Osteoblast (primary cell): ENCODE data around the gene TRERF1. TPM values are rescaled to one million over a fixed set of nuclear protein-coding genes. Genes with fewer than 3 reads are reported as not detected.

Source experiments
- DNase-seq: peaks from one replicate; pipeline ENCODE4 v3.0.0; 2011; ENCODE audit warnings: low spot score, mixed read lengths; ENCODE audit not compliant: insufficient read length; ENCODE audit errors: missing footprints
- H2AFZ ChIP-seq: 2 replicates; pipeline ENCODE4 v1.6.0; 2011; ENCODE audit warnings: mild to moderate bottlenecking, low read length
- H3K27ac ChIP-seq: 2 replicates; pipeline ENCODE4 v1.5.1; 2011; ENCODE audit warnings: mild to moderate bottlenecking, low read depth, low read length, moderate library complexity
- H3K27me3 ChIP-seq: 2 replicates; pipeline ENCODE4 v1.6.0; 2012; ENCODE audit warnings: mild to moderate bottlenecking, control low read depth, inconsistent platforms, low read length, moderate library complexity; ENCODE audit not compliant: insufficient read depth
- H3K36me3 ChIP-seq: 2 replicates; pipeline ENCODE4 v1.5.1; 2011; ENCODE audit warnings: mild to moderate bottlenecking, low read length, control low read depth, moderate library complexity; ENCODE audit not compliant: insufficient read depth
- H3K4me1 ChIP-seq: 2 replicates; pipeline ENCODE4 v1.5.1; 2011; ENCODE audit warnings: mild to moderate bottlenecking, low read length, control low read depth, moderate library complexity; ENCODE audit not compliant: insufficient read depth
- H3K4me2 ChIP-seq: 2 replicates; pipeline ENCODE4 v1.6.0; 2011; ENCODE audit warnings: mild to moderate bottlenecking, low read length; ENCODE audit not compliant: insufficient read depth
- H3K4me3 ChIP-seq: fragments of 200-600 bp; sonication (generic); 3 replicates; pipeline ENCODE4 v1.5.1; 2012; ENCODE audit warnings: mild to moderate bottlenecking, low read length, inconsistent platforms; ENCODE audit not compliant: insufficient read depth
- H3K79me2 ChIP-seq: 2 replicates; pipeline ENCODE4 v1.6.0; 2012; ENCODE audit warnings: mild to moderate bottlenecking, low read length, control low read depth, inconsistent platforms; ENCODE audit not compliant: insufficient read depth
- H3K9me3 ChIP-seq: 2 replicates; pipeline ENCODE4 v1.5.1; 2011; ENCODE audit warnings: low read depth, low read length, control low read depth
- H4K20me1 ChIP-seq: 2 replicates; pipeline ENCODE4 v1.6.0; 2012; ENCODE audit warnings: mild to moderate bottlenecking, low read length, control low read depth; ENCODE audit not compliant: insufficient read depth
- CTCF ChIP-seq: IDR thresholded peaks from 2 replicates; pipeline ENCODE4 v1.5.1; 2011; ENCODE audit warnings: mild to moderate bottlenecking, low read depth, low read length, moderate library complexity; ENCODE audit errors: extremely low read depth
- total RNA-seq: library from RNA; depleted of rRNA; stranded (reverse); fragments of >200 nt; gene quantifications from 2 replicates; pipeline ENCODE4 v1.2.3, GENCODE V29; 2012

The TRERF1 gene
- total RNA-seq, 1 donor = 4.7 TPM

GRCh38 chr6:42374018-42374669 lies 77.6 kb downstream of the TRERF1 start:
- Histone ChIP-seq H3K27me3 (no peaks in the 10 kb centered on the region), H3K9me3 (no peaks in the 10 kb centered on the region), H3K4me2 (no peak overlapping the region), H3K27ac (no peak overlapping the region), H3K36me3 (no peaks in the 10 kb centered on the region), H2AFZ (no peak overlapping the region), H3K4me3 (no peak overlapping the region), H3K4me1 (no peaks in the 10 kb centered on the region), H3K79me2 (peaks cover 25% of the 10 kb centered on the region), H4K20me1 (peaks cover 10% of the 10 kb centered on the region)
- DNase-seq = no peak
- no peak for TF ChIP-seq CTCF

- no peak overlapping the region for H2AFZ ChIP-seq
- H3K4me3 ChIP-seq = no peak overlapping the region
- no peak overlapping the region for H3K4me2 ChIP-seq
- H3K36me3 ChIP-seq = no peaks in the 10 kb centered on the region
- no peaks in the 10 kb centered on the region for H3K27me3 ChIP-seq
- H3K4me1 ChIP-seq = no peaks in the 10 kb centered on the region
- H3K9me3 ChIP-seq = no peaks in the 10 kb centered on the region
- no peak for TF ChIP-seq CTCF
- peak; percentile 58 for DNase-seq
- H3K79me2 ChIP-seq = peaks cover 27% of the 10 kb centered on the region
- no peak overlapping the region for H3K27ac ChIP-seq
- peaks cover 15% of the 10 kb centered on the region for H4K20me1 ChIP-seq
Measured at GRCh38 chr6:42372699-42373098, 79.0 kb downstream of the TRERF1 start.

- no peaks in the 10 kb centered on the region for H3K36me3 ChIP-seq
- no peak for DNase-seq
- no peaks in the 10 kb centered on the region for H3K9me3 ChIP-seq
- no peak overlapping the region for H3K27ac ChIP-seq
- no peak overlapping the region for H3K4me3 ChIP-seq
- H3K4me1 ChIP-seq = no peaks in the 10 kb centered on the region
- H3K27me3 ChIP-seq = no peaks in the 10 kb centered on the region
- TF ChIP-seq CTCF = no peak
- no peak overlapping the region for H2AFZ ChIP-seq
- peaks cover 30% of the 10 kb centered on the region for H3K79me2 ChIP-seq
- peaks cover 22% of the 10 kb centered on the region for H4K20me1 ChIP-seq
- no peak overlapping the region for H3K4me2 ChIP-seq
Measured at GRCh38 chr6:42370323-42370985, 81.3 kb downstream of the TRERF1 start.

GRCh38 chr6:42369568-42369967 lies 82.2 kb downstream of the TRERF1 start:
- H3K27me3 ChIP-seq = no peaks in the 10 kb centered on the region
- H2AFZ ChIP-seq = no peak overlapping the region
- H3K9me3 ChIP-seq = no peaks in the 10 kb centered on the region
- no peak for TF ChIP-seq CTCF
- H3K79me2 ChIP-seq = peaks cover 27% of the 10 kb centered on the region
- H4K20me1 ChIP-seq = peaks cover 27% of the 10 kb centered on the region
- no peak overlapping the region for H3K27ac ChIP-seq
- no peak overlapping the region for H3K4me2 ChIP-seq
- no peaks in the 10 kb centered on the region for H3K36me3 ChIP-seq
- H3K4me1 ChIP-seq = no peaks in the 10 kb centered on the region
- H3K4me3 ChIP-seq = no peak overlapping the region
- no peak for DNase-seq
